ENCODE results near the gene IQSEC1. TPM values are rescaled to one million over a fixed set of nuclear protein-coding genes. Genes with fewer than 3 reads are reported as not detected.
"Not testable (repeated sequence)": the region's sequence is repeated elsewhere in the genome, so short reads cannot be mapped to it uniquely, and the experiment has no call there.

IQSEC1 gene
- total RNA-seq, 1 donor from 2014 or later: 37.2 TPM

GRCh38 chr3:12885583-12885930, 187.7 kb downstream of the IQSEC1 start:
- no peaks in the 10 kb centered on the region for H3K9me3 Mint-ChIP-seq (ENCODE audit: low read depth)

DNA sequence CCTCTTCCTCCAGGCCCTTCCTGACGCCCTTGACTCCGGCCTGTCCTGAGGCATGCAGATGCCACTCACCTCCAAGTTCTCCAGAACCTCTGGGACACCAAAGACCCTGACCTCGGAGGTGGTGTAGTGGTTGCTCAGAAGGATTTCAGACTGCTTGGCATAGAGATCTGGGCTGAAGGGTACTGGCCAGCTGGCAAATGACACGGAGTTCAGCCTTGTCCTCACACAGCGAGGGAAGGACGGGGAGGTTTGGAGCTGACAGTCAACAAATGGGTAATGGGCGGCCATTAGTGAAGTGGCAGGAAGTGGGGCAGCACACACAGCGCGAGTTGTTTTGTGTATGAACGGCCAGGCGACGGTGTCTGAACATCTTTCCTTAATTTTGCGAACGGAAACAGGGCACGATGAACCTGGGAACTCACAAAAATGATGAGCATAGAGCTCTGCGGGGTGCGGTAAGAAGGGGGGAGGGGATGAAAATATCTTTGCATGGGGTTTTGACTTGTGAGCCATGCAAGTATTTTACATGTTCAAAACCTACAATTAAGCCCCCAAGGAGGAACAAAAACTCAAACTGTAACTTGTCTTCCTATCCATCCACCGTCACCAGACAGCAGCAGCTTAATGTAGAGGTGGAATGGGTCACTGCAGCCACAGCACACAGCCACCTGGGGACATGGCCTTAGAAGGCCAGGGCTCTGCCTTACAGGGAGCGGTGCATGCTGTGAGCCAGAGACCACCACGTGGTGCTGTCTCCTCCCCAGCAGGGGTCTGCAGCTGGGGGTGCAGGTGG, 188.2 kb downstream of the IQSEC1 start:
- no peaks in the 10 kb centered on the region for H3K4me1 Mint-ChIP-seq (ENCODE audit: low read depth)
- peaks cover 30% of the 10 kb centered on the region for H3K27me3 Mint-ChIP-seq (ENCODE audit: low read depth)
- no peaks in the 10 kb centered on the region for H3K9me3 Mint-ChIP-seq (ENCODE audit: low read depth)
- H3K36me3 Mint-ChIP-seq (ENCODE audit: low read depth): no peaks in the 10 kb centered on the region
- H3K4me3 Mint-ChIP-seq (ENCODE audit: unreplicated experiment): no peak overlapping the region
- peak; percentile 69 for DNase-seq (ENCODE audit: low spot score)
- no peak for TF ChIP-seq CTCF (IDR thresholded peaks at IDR 0.05)
- H3K27ac Mint-ChIP-seq (ENCODE audit: unreplicated experiment): no peak overlapping the region

More at GRCh38 chr3:12885583-12885930, 187.7 kb downstream of the IQSEC1 start:
- Mint-ChIP-seq H3K4me3 (ENCODE audit: unreplicated experiment) (no peak overlapping the region), H3K36me3 (ENCODE audit: low read depth) (no peaks in the 10 kb centered on the region), H3K27ac (ENCODE audit: unreplicated experiment) (no peak overlapping the region), H3K27me3 (ENCODE audit: low read depth) (peaks cover 32% of the 10 kb centered on the region), H3K4me1 (ENCODE audit: low read depth) (no peaks in the 10 kb centered on the region)
- DNase-seq (ENCODE audit: low spot score): no peak
- no peak for TF ChIP-seq CTCF (IDR thresholded peaks at IDR 0.05)

- Mint-ChIP-seq H3K4me3 (ENCODE audit: unreplicated experiment) (no peak overlapping the region), H3K9me3 (ENCODE audit: low read depth) (no peaks in the 10 kb centered on the region), H3K36me3 (ENCODE audit: low read depth) (no peaks in the 10 kb centered on the region), H3K27ac (ENCODE audit: unreplicated experiment) (no peak overlapping the region), H3K27me3 (ENCODE audit: low read depth) (peaks cover 26% of the 10 kb centered on the region), H3K4me1 (ENCODE audit: low read depth) (no peaks in the 10 kb centered on the region)
- no peak for TF ChIP-seq CTCF (IDR thresholded peaks at IDR 0.05)
- DNase-seq (ENCODE audit: low spot score): peak; percentile 78
These were observed 189.0 kb downstream of the IQSEC1 start for GRCh38 chr3:12884186-12884680.

DNA sequence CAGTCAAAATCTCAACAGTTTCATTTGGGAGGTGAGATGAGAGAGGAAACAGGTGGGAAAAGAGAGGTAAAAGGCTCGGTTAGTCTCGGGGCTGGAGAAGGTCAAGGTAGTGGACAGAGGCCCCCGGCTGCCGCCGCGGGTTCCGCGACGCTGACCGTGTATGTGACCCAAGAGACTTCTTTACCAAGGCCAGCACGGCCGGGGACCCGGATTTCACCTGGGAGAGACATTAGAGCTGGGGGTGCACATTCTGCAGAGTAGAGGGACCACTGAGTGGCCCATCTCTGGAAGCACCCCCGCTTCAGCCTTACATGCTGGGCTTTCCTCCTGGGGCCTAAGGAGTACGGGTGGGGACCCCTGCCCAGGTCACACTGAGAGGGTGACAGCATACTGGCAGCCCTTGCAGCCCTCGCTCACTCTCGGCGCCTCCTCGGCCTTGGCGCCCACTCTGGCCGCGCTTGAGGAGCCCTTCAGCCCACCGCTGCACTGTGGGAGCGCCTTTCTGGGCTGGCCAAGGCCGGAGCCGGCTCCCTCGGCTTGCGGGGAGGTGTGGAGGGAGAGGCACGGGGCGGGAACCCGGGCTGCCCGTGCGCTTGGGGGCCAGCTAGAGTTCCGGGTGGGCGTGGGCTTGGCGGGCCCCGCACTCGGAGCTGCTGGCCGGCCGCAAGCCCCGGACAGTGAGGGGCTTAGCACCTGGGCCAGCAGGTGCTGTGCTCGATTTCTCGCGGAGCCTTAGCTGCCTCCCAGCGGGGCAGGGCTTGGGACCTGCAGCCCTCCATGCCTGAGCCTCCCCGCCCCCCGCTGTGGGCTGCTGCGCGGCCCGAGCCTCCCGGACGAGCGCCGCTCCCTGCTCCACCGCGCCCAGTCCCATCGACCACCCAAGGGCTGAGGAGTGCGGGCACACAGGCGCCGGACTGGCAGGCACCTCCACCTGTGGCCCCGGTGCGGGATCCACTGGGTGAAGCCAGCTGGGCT, 190.6 kb downstream of the IQSEC1 start:
- no peaks in the 10 kb centered on the region for H3K9me3 Mint-ChIP-seq (ENCODE audit: low read depth)
- no peaks in the 10 kb centered on the region for H3K36me3 Mint-ChIP-seq (ENCODE audit: low read depth)
- TF ChIP-seq CTCF (IDR thresholded peaks at IDR 0.05): no peak
- H3K27me3 Mint-ChIP-seq (ENCODE audit: low read depth): peaks cover 14% of the 10 kb centered on the region
- no peak overlapping the region for H3K4me3 Mint-ChIP-seq (ENCODE audit: unreplicated experiment)
- DNase-seq (ENCODE audit: low spot score): peak; percentile 83
- no peak overlapping the region for H3K27ac Mint-ChIP-seq (ENCODE audit: unreplicated experiment)
- no peaks in the 10 kb centered on the region for H3K4me1 Mint-ChIP-seq (ENCODE audit: low read depth)

DNA sequence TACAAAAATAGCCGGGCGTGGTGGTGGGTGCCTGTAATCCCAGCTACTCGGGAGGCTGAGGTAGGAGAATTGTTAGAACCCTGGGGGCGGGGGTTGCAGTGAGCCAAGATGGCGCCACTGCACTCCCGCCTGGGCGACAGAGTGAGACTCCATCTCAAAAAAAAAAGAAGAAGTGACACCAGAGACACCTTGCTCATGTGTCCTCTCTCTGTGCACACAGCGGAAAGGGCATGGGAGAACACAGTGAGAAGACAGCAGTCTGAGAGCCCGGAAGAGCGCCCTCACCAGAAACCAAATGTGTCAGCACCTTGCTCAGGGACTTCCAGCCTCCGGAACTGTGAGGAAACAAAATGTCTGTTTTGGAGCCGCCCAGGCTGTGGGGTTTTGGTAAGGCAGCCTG, 191.4 kb downstream of the IQSEC1 start:
- not testable (repeated sequence) for H3K27me3 Mint-ChIP-seq (ENCODE audit: low read depth); H3K4me3 Mint-ChIP-seq (ENCODE audit: unreplicated experiment); H3K27ac Mint-ChIP-seq (ENCODE audit: unreplicated experiment); H3K36me3 Mint-ChIP-seq (ENCODE audit: low read depth); H3K4me1 Mint-ChIP-seq (ENCODE audit: low read depth); DNase-seq (ENCODE audit: low spot score); H3K9me3 Mint-ChIP-seq (ENCODE audit: low read depth)
